Epithelial cell of proximal tubule (primary cell): Measurements from ENCODE around the gene C10orf71. TPM values are rescaled to one million over a fixed set of nuclear protein-coding genes. Genes with fewer than 3 reads are reported as not detected.

ENCODE experiments used
- DNase-seq: peaks from one replicate; pipeline ENCODE4 v3.0.0-alpha.2; 2011; ENCODE audit warnings: low read depth
- H3K4me3 ChIP-seq: 2 replicates; pipeline ENCODE4 v1.5.1; 2011; ENCODE audit warnings: low read depth, mild to moderate bottlenecking, low read length
- CTCF ChIP-seq: conservative IDR thresholded peaks from 2 replicates; pipeline ENCODE4 v1.5.1; 2012; ENCODE audit warnings: low read depth, mild to moderate bottlenecking, low read length
- total RNA-seq: library from RNA; depleted of rRNA; stranded (reverse); fragments of >200 nt; gene quantifications from 2 replicates; pipeline ENCODE4 v1.2.3, GENCODE V29; 2015

Gene C10orf71
- total RNA-seq, 1 donor from 2014 or later, result not detected

- no peak for DNase-seq
- no peak overlapping the region for H3K4me3 ChIP-seq
- no peak for TF ChIP-seq CTCF
Measured at GRCh38 chr10:49290131-49290530, 8.8 kb upstream of the C10orf71 start.

GRCh38 chr10:49290607-49291006 is 8.4 kb upstream of the C10orf71 start:
- no peak overlapping the region for H3K4me3 ChIP-seq
- no peak for DNase-seq
- TF ChIP-seq CTCF, result no peak

GRCh38 chr10:49292565-49293207 is 6.3 kb upstream of the C10orf71 start:
- no peak overlapping the region for H3K4me3 ChIP-seq
- no peak for TF ChIP-seq CTCF
- DNase-seq, result no peak

GRCh38 chr10:49293208-49293603 is 5.8 kb upstream of the C10orf71 start:
- no peak for TF ChIP-seq CTCF
- no peak for DNase-seq
- H3K4me3 ChIP-seq, result no peak overlapping the region

- H3K4me3 ChIP-seq, result no peak overlapping the region
- TF ChIP-seq CTCF, result no peak
- DNase-seq, result no peak
Measured at GRCh38 chr10:49294731-49295130, 4.2 kb upstream of the C10orf71 start.

GRCh38 chr10:49295297-49295696 is 3.7 kb upstream of the C10orf71 start:
- no peak overlapping the region for H3K4me3 ChIP-seq
- no peak for DNase-seq
- TF ChIP-seq CTCF, result no peak

GRCh38 chr10:49296382-49296781 is 2.6 kb upstream of the C10orf71 start:
- TF ChIP-seq CTCF, result no peak
- DNase-seq, result no peak
- no peak overlapping the region for H3K4me3 ChIP-seq
